BE2C (cell line): ENCODE data around the gene MEGF11.

Experiments
- DNase-seq: peaks from one replicate; pipeline ENCODE4 v3.0.0-alpha.2; 2020
- H3K27me3 ChIP-seq: fragments of 250-450 bp; sonication (Bioruptor Pico); 2 replicates; pipeline ENCODE4 v1.5.1; 2020; ENCODE audit warnings: mild to moderate bottlenecking
- H3K36me3 ChIP-seq: fragments of 250-450 bp; sonication (Bioruptor Pico); 2 replicates; pipeline ENCODE4 v1.5.1; 2020; ENCODE audit warnings: mild to moderate bottlenecking
- H3K4me1 ChIP-seq: fragments of 250-450 bp; sonication (Bioruptor Pico); 2 replicates; pipeline ENCODE4 v1.5.1; 2020
- H3K4me3 ChIP-seq: 2 replicates; pipeline ENCODE4 v1.5.1; 2011; ENCODE audit warnings: low read depth, low read length
- H3K9me3 ChIP-seq: fragments of 250-450 bp; sonication (Bioruptor Pico); 2 replicates; pipeline ENCODE4 v1.5.1; 2020
- CTCF ChIP-seq: IDR thresholded peaks from 2 replicates; pipeline ENCODE4 v1.5.1; 2012; ENCODE audit warnings: mild to moderate bottlenecking, low read depth, low read length

The MEGF11 gene

DNA sequence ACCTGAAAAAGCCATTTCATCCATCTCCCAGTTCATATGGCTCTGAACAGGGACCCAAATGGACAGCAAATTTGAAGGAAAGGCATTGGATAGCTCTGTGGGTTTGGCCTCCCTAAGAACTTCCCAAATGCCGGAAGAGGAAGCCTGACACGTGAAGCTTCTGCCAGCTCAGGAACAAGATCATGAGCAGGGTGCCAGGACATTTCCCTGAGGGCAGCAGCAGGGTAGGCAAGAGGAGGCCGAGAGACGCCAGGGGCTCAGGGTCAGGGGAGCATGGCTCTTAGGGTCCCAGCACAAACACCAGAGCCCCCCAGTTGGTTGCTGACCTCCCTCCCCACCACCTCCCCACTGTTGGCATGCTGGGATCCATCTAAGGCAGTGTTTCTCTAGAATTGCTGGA, 187.5 kb downstream of the MEGF11 start:
- no peak overlapping the region for H3K4me3 ChIP-seq
- no peaks in the 10 kb centered on the region for H3K9me3 ChIP-seq
- DNase-seq: no peak
- H3K4me1 ChIP-seq: no peaks in the 10 kb centered on the region
- no peaks in the 10 kb centered on the region for H3K27me3 ChIP-seq
- H3K36me3 ChIP-seq: no peaks in the 10 kb centered on the region
- no peak for TF ChIP-seq CTCF

DNA sequence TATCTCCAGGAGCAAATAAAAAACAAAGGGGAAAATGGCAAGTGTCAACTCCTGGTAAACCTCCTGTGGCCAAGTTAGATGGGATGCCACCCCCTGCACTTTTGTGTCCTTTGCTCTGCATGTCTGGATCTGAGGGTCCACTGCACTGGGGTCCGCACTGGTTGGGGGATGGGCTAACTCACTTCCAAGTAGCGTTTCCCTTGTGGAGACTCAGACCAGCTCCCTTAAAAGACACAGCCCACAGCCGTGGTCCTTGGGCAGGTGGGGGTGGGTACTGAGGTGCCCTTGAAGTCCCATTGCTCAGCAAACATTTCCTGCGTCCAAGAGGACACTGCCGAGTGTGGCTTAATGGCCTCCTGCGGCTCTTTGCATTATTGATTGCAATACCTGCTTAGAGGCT, 188.2 kb downstream of the MEGF11 start:
- no peak for TF ChIP-seq CTCF
- no peaks in the 10 kb centered on the region for H3K36me3 ChIP-seq
- no peak for DNase-seq

GRCh38 chr15:66063147-66063546, 190.4 kb downstream of the MEGF11 start:
- Histone ChIP-seq H3K27me3 (no peaks in the 10 kb centered on the region), H3K4me3 (no peak overlapping the region), H3K9me3 (no peaks in the 10 kb centered on the region), H3K36me3 (no peaks in the 10 kb centered on the region), H3K4me1 (no peaks in the 10 kb centered on the region)
- TF ChIP-seq CTCF: no peak
- DNase-seq: no peak

More for the DNA sequence above, 188.2 kb downstream of the MEGF11 start:
- Histone ChIP-seq H3K9me3 (no peaks in the 10 kb centered on the region), H3K4me3 (no peak overlapping the region), H3K4me1 (no peaks in the 10 kb centered on the region), H3K27me3 (no peaks in the 10 kb centered on the region)

- TF ChIP-seq CTCF: no peak
- no peak for DNase-seq
- Histone ChIP-seq H3K4me1 (no peaks in the 10 kb centered on the region), H3K4me3 (no peak overlapping the region), H3K9me3 (no peaks in the 10 kb centered on the region), H3K27me3 (no peaks in the 10 kb centered on the region), H3K36me3 (no peaks in the 10 kb centered on the region)
These were observed 196.5 kb downstream of the MEGF11 start for GRCh38 chr15:66057089-66057488.

GRCh38 chr15:66053991-66054390, 199.6 kb downstream of the MEGF11 start:
- no peak for TF ChIP-seq CTCF
- no peaks in the 10 kb centered on the region for H3K9me3 ChIP-seq
- no peak overlapping the region for H3K4me3 ChIP-seq
- no peaks in the 10 kb centered on the region for H3K27me3 ChIP-seq
- no peaks in the 10 kb centered on the region for H3K36me3 ChIP-seq
- no peaks in the 10 kb centered on the region for H3K4me1 ChIP-seq
- DNase-seq: no peak

GRCh38 chr15:66051833-66052232, 201.7 kb downstream of the MEGF11 start:
- Histone ChIP-seq H3K27me3 (no peaks in the 10 kb centered on the region), H3K36me3 (no peaks in the 10 kb centered on the region), H3K4me3 (no peak overlapping the region), H3K4me1 (no peaks in the 10 kb centered on the region), H3K9me3 (no peaks in the 10 kb centered on the region)
- DNase-seq: no peak
- no peak for TF ChIP-seq CTCF
